GM18861 (cell line): ENCODE results near the gene VAV1.
"Not testable (repeated sequence)": the region's sequence is repeated elsewhere in the genome, so short reads cannot be mapped to it uniquely, and the experiment has no call there.

ENCODE experiments used
- ATAC-seq: cut with Tn5 transposase; IDR thresholded peaks from one replicate; pipeline ENCODE4 v1.9.1; 2021; ENCODE audit not compliant: unreplicated experiment

VAV1 gene

GRCh38 chr19:6779206-6779605 lies 6.7 kb downstream of the VAV1 start:
- no peak for ATAC-seq

GRCh38 chr19:6787393-6787792 lies 14.9 kb downstream of the VAV1 start:
- no peak for ATAC-seq

- no peak for ATAC-seq
Measured at GRCh38 chr19:6788896-6789295, 16.4 kb downstream of the VAV1 start.

GRCh38 chr19:6790194-6791128 lies 18.0 kb downstream of the VAV1 start:
- ATAC-seq: no peak

GRCh38 chr19:6791237-6791636 lies 18.7 kb downstream of the VAV1 start:
- ATAC-seq: no peak

GRCh38 chr19:6793411-6793810 lies 20.9 kb downstream of the VAV1 start:
- no peak for ATAC-seq

GRCh38 chr19:6793973-6794372 lies 21.5 kb downstream of the VAV1 start:
- ATAC-seq: no peak

- no peak for ATAC-seq
Measured at GRCh38 chr19:6794686-6795431, 22.4 kb downstream of the VAV1 start.

GRCh38 chr19:6796278-6796677 lies 23.8 kb downstream of the VAV1 start:
- ATAC-seq: no peak

- ATAC-seq: no peak
Measured at GRCh38 chr19:6797646-6798045, 25.1 kb downstream of the VAV1 start.

GRCh38 chr19:6800160-6800790 lies 27.8 kb downstream of the VAV1 start:
- ATAC-seq: not testable (repeated sequence)

- peak; percentile 6 for ATAC-seq
Measured at GRCh38 chr19:6800991-6801484, 28.5 kb downstream of the VAV1 start.

GRCh38 chr19:6801485-6802086 lies 29.1 kb downstream of the VAV1 start:
- ATAC-seq: peak; percentile 31

GRCh38 chr19:6802336-6803035 lies 30.0 kb downstream of the VAV1 start:
- ATAC-seq: peak; percentile 58

GRCh38 chr19:6803036-6803404 lies 30.5 kb downstream of the VAV1 start:
- ATAC-seq: no peak

GRCh38 chr19:6806488-6806887 lies 34.0 kb downstream of the VAV1 start:
- ATAC-seq: no peak

- no peak for ATAC-seq
Measured at GRCh38 chr19:6807291-6807690, 34.8 kb downstream of the VAV1 start.

GRCh38 chr19:6808494-6808893 lies 36.0 kb downstream of the VAV1 start:
- ATAC-seq: no peak

- no peak for ATAC-seq
Measured at GRCh38 chr19:6809262-6809661, 36.8 kb downstream of the VAV1 start.

GRCh38 chr19:6811378-6811777 lies 38.9 kb downstream of the VAV1 start:
- no peak for ATAC-seq
